ENCODE results near the gene LRCH2. TPM values are rescaled to one million over a fixed set of nuclear protein-coding genes. Genes with fewer than 3 reads are reported as not detected.
A peak's percentile ranks its signal among the peaks of the same experiment; 100 is the strongest.
"Not testable (repeated sequence)": the region's sequence is repeated elsewhere in the genome, so short reads cannot be mapped to it uniquely, and the experiment has no call there.

The LRCH2 gene
- total and polyA plus RNA-seq, 2 of the 13 experiments (the other 11 are each of a cell fraction or from before 2014, with no cell fraction given) = not detected

DNA sequence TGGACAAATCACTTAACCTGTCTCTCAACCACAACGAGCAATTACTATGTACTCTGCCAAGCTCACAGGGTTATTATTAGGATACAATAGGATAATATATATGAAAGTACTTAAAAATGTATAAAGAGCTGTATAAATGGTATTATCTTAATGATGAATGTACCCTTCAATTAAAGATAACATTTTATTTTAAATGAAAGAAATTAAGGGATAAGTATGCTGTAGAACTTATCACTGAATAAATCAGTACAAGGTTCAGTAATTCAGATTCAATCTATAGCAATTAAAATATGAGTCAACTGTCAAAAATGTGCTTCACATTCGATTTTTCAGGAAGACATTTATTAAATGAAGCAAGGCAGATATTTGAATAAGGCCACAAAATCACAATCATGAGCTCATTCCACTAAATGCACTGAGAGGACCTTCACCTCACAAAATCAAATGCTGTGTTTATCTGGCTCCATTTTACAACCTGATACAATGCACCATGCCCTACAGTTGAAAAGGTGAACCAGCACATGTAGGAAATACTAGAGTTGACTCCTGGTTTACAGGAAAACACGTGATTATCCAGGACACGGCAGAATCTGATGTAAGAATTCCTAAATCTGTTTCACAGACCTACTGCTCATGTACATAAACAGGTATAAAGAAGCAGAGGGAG lies 4.4 kb downstream of the LRCH2 start:
- ATAC-seq (no peak), FAIRE-seq (no peak), DNase-seq (ENCODE audit: low spot score) (no peak)
- peaks cover 1 to 10% of the 10 kb centered on the region in 2 experiments; a peak in 2 of 5 replicates for H3K27me3 ChIP-seq (ENCODE audit: control insufficient read depth in 1 of 2, insufficient read depth in 2 of 2, low read length in 2 of 2)
- no peaks in the 10 kb centered on the region for H3K9me3 ChIP-seq (ENCODE audit: low read length)
- intact Hi-C loops (cut with micrococcal nuclease; ENCODE audit: unreplicated experiment) = no loop called here
- H4K20me1 ChIP-seq (ENCODE audit: insufficient read depth, low read length) = no peaks in the 10 kb centered on the region
- H3K4me2 ChIP-seq (ENCODE audit: low read depth, low read length) = no peak overlapping the region
- H2AFZ ChIP-seq (ENCODE audit: low read length) = no peak overlapping the region
- 0% methylated on average over 4 of the region's 4 CpGs for WGBS (ENCODE audit: low lambda C conversion rate)
- no peak overlapping the region for H3K4me3 ChIP-seq (replicated peaks in 1 of 3; ENCODE audit: insufficient read depth in 1 of 3, low read depth in 2 of 3, low read length in 3 of 3)
- POLR2A ChIA-PET = no interaction called here
- no peak overlapping the region for H3K9ac ChIP-seq (ENCODE audit: insufficient read depth, low read depth, low read length)
- CTCF ChIA-PET (ENCODE audit: low intra/inter-chr PET ratio, low total read pairs) = no interaction called here
- H3K36me3 ChIP-seq (replicated peaks in 1 of 2; ENCODE audit: control insufficient read depth in 1 of 2, insufficient read depth in 2 of 2, low read length in 2 of 2) = no peaks in the 10 kb centered on the region
- TF ChIP-seq MTF1 (CRISPR knock-in tag; IDR thresholded peaks at IDR 0.05) = no peak
- no peak for TF ChIP-seq IRX3 (CRISPR knock-in tag; IDR thresholded peaks at IDR 0.05; ENCODE audit: borderline replicate concordance, low read depth)
- H3K4me1 ChIP-seq (ENCODE audit: insufficient read depth, low read length) = no peaks in the 10 kb centered on the region
- BruUV-seq (replicated peaks) = no TSS peak
- H3K79me2 ChIP-seq (ENCODE audit: insufficient read depth, low read length) = no peaks in the 10 kb centered on the region
- no peak overlapping the region for H3K27ac ChIP-seq (ENCODE audit: extremely low read length, insufficient read depth, low read length)
- in situ Hi-C loops (cut with HindIII; ENCODE audit: extremely low pct_ligation_motif_present, low pct_unique_long_range_greater_than_20kb) = no loop called here

DNA sequence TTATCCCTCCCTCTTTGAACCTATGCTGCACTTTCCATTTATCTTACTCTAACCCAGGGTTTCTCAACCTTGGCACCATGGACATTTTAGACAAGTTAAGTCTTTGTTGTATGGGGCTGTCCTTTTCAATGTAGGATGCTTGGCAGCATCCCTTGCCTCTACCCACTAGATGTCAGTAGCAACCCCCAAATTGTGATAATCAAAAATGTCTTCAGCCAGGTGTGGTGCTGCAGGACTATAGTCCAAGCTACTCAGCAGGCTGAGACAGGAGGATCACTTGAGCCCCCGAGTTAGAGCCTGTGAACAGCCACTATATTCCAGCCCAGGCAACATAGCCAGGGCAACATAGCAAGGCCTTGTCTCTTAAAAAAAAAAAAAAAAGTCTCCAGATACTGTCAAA lies 7.0 kb downstream of the LRCH2 start:
- in situ Hi-C loops (cut with HindIII; ENCODE audit: extremely low pct_ligation_motif_present, low pct_unique_long_range_greater_than_20kb) = no loop called here
- H3K9ac ChIP-seq (ENCODE audit: insufficient read depth, low read depth, low read length) = no peak overlapping the region

DNA sequence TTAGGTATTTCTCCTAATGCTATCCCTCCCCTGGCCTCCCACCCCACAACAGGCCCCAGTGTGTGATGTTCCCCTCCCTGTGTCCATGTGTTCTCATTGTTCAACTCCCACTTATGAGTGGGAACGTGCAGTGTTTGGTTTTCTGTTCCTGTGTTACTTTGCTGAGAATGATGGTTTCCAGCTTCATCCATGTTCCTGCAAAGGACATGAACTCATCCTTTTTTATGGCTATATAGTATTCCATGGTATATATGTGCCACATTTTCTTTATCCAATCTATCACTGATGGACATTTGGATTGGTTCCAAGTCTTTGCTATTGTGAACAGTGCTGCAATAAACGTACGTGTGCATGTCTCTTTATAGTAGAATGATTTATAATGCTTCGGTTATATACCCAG lies 16.6 kb downstream of the LRCH2 start:
- H2AFZ ChIP-seq (ENCODE audit: low read length); POLR2A ChIA-PET; H3K9me3 ChIP-seq (ENCODE audit: low read length); DNase-seq (ENCODE audit: low spot score); H3K27me3 ChIP-seq (ENCODE audit: control insufficient read depth in 1 of 2, insufficient read depth in 2 of 2, low read length in 2 of 2); H3K36me3 ChIP-seq (replicated peaks in 1 of 2; ENCODE audit: control insufficient read depth in 1 of 2, insufficient read depth in 2 of 2, low read length in 2 of 2); H3K4me3 ChIP-seq (replicated peaks in 1 of 3; ENCODE audit: insufficient read depth in 1 of 3, low read depth in 2 of 3, low read length in 3 of 3); ATAC-seq; intact Hi-C loops (cut with micrococcal nuclease; ENCODE audit: unreplicated experiment); H3K27ac ChIP-seq (ENCODE audit: extremely low read length, insufficient read depth, low read length); H3K4me1 ChIP-seq (ENCODE audit: insufficient read depth, low read length); H4K20me1 ChIP-seq (ENCODE audit: insufficient read depth, low read length); H3K9ac ChIP-seq (ENCODE audit: insufficient read depth, low read depth, low read length); in situ Hi-C loops (cut with HindIII; ENCODE audit: extremely low pct_ligation_motif_present, low pct_unique_long_range_greater_than_20kb); H3K79me2 ChIP-seq (ENCODE audit: insufficient read depth, low read length); BruUV-seq (replicated peaks); H3K4me2 ChIP-seq (ENCODE audit: low read depth, low read length); FAIRE-seq; CTCF ChIA-PET (ENCODE audit: low intra/inter-chr PET ratio, low total read pairs): not testable (repeated sequence)
- 4% methylated on average over 4 of the region's 4 CpGs for WGBS (ENCODE audit: low lambda C conversion rate)

More for the DNA sequence above, 7.0 kb downstream of the LRCH2 start:
- POLR2A ChIA-PET = no interaction called here
- Histone ChIP-seq H3K36me3 (replicated peaks in 1 of 2; ENCODE audit: control insufficient read depth in 1 of 2, insufficient read depth in 2 of 2, low read length in 2 of 2) (no peaks in the 10 kb centered on the region), H3K9me3 (ENCODE audit: low read length) (no peaks in the 10 kb centered on the region), H3K27me3 (ENCODE audit: control insufficient read depth in 1 of 2, insufficient read depth in 2 of 2, low read length in 2 of 2) (no peaks in the 10 kb centered on the region), H4K20me1 (ENCODE audit: insufficient read depth, low read length) (no peaks in the 10 kb centered on the region), H3K27ac (ENCODE audit: extremely low read length, insufficient read depth, low read length) (no peak overlapping the region), H3K4me3 (replicated peaks in 1 of 3; ENCODE audit: insufficient read depth in 1 of 3, low read depth in 2 of 3, low read length in 3 of 3) (no peak overlapping the region), H2AFZ (ENCODE audit: low read length) (no peak overlapping the region), H3K4me2 (ENCODE audit: low read depth, low read length) (no peak overlapping the region), H3K4me1 (ENCODE audit: insufficient read depth, low read length) (no peaks in the 10 kb centered on the region), H3K79me2 (ENCODE audit: insufficient read depth, low read length) (no peaks in the 10 kb centered on the region)
- WGBS (ENCODE audit: low lambda C conversion rate) = 0% methylated on average over 1 of the region's 1 CpG
- intact Hi-C loops (cut with micrococcal nuclease; ENCODE audit: unreplicated experiment) = no loop called here
- ATAC-seq (peak; percentile 79), DNase-seq (ENCODE audit: low spot score) (peak; percentile 33), FAIRE-seq (peak; percentile 57)
- TF ChIP-seq STAG1 (CRISPR knock-in tag; IDR thresholded peaks at IDR 0.05) = peak; percentile 59
- peak; percentile 49 for TF ChIP-seq CTCF (CRISPR knock-in tag; IDR thresholded peaks at IDR 0.05)
- TF ChIP-seq SMC3 (IDR thresholded peaks at IDR 0.05; ENCODE audit: low read length) = peak; percentile 14; the same call in 1 of the 2 replicates
- no peak for TF ChIP-seq ZNF567 (CRISPR knock-in tag; IDR thresholded peaks at IDR 0.05; ENCODE audit: borderline replicate concordance)
- TF ChIP-seq ZNF569 (CRISPR knock-in tag; IDR thresholded peaks at IDR 0.05; ENCODE audit: borderline replicate concordance) = no peak
- no peak for TF ChIP-seq MIER3 (CRISPR knock-in tag; IDR thresholded peaks at IDR 0.05; ENCODE audit: borderline replicate concordance)
- TF ChIP-seq RBAK (CRISPR knock-in tag; IDR thresholded peaks at IDR 0.05) = no peak
- BruUV-seq (replicated peaks) = no TSS peak
- CTCF ChIA-PET (ENCODE audit: low intra/inter-chr PET ratio, low total read pairs) = no interaction called here

Data from HepG2 (cell line).